SK-N-MC (cell line): ENCODE measurements around the gene INHBB.

ENCODE experiments used
- EZH2 ChIP-seq: fragments of 200-600 bp; sonication (generic); IDR thresholded peaks from one replicate; pipeline ENCODE4 v1.6.1; 2017; ENCODE audit warnings: antibody characterized with exemption
- FOXP2 ChIP-seq: optimal IDR thresholded peaks from 2 replicates; pipeline ENCODE3; 2011; ENCODE audit warnings: mild to moderate bottlenecking, moderate library complexity; ENCODE audit not compliant: insufficient read depth; ENCODE audit errors: extremely low read length, control extremely low read depth
- POLR2AphosphoS5 ChIP-seq: IDR thresholded peaks from 2 replicates; pipeline ENCODE4 v1.6.1; 2012; ENCODE audit warnings: mild to moderate bottlenecking, low read depth, low read length, borderline replicate concordance

- TF ChIP-seq EZH2 = no peak
- TF ChIP-seq POLR2AphosphoS5 = no peak
- TF ChIP-seq FOXP2 = no peak
Observed at GRCh38 chr2:120362926-120363325, 17.0 kb downstream of the INHBB start.
